Right cardiac atrium (tissue), 5 donors: ENCODE data around the gene FMN1. TPM values are rescaled to one million over a fixed set of nuclear protein-coding genes. Genes with fewer than 3 reads are reported as not detected.

Experiments
- ATAC-seq, 2 donors: fragments of 200-7000 bp; cut with Tn5 transposase; one replicate each; pipeline versions ENCODE4 v1.8.0 to v1.9.1; 2020; ENCODE audit warnings: moderate library complexity in 2 of 2, mild to moderate bottlenecking in 1 of 2
- DNase-seq, 3 donors: peaks; one replicate each; pipeline ENCODE4 v3.0.0-alpha.2; 2020
- H3K27ac ChIP-seq: one replicate; pipeline ENCODE4 v1.5.1; 2013; ENCODE audit warnings: mild to moderate bottlenecking, low read length, control low read depth, moderate library complexity
- H3K27me3 ChIP-seq: one replicate; pipeline ENCODE4 v1.6.1; 2013; ENCODE audit not compliant: control insufficient read depth, insufficient read depth
- H3K4me1 ChIP-seq: one replicate; pipeline ENCODE4 v1.6.1; 2013; ENCODE audit warnings: low read length; ENCODE audit not compliant: control insufficient read depth, insufficient read depth
- H3K4me3 ChIP-seq: one replicate; pipeline ENCODE4 v1.5.1; 2013; ENCODE audit warnings: low read length, control low read depth
- H3K9me3 ChIP-seq: one replicate; pipeline ENCODE4 v1.6.1; 2013; ENCODE audit warnings: low read length; ENCODE audit not compliant: control insufficient read depth
- WGBS: extraction: QIAGEN DNeasy Blood & Tissue Kit; methylation state at CpG from one replicate; pipeline ENCODE4 v1.1.7; 2013; 5-methylcytosine and 5-hydroxymethylcytosine counted together
- intact Hi-C, 4 donors: fragments of 100-400 bp; cut with DNase I; formaldehyde crosslinking; loops; one replicate each; pipeline versions ENCODE4 v1.11.0 to v1.14.0; 2022 to 2023
- polyA plus RNA-seq: library from polyadenylated mRNA; stranded (reverse); fragments of 200-250 nt; gene quantifications from one replicate; pipeline ENCODE4 v1.2.3, GENCODE V29; 2013
- total RNA-seq, 4 donors: library from RNA; stranded (reverse); fragmentation: NEBNext Ultra II Directional; extraction: Animal tissue kit (Norgen Biotek cat#: 25700); gene quantifications; one replicate each; pipeline ENCODE4 v1.2.1, GENCODE V29; 2021
- donor health status: healthy with polysubstance abuse.
- donor health status: DM: no; HTN: yes; CAD: no.
- donor health status: DM: no; HTN: no; CAD: no.
- donor health status: DM: no; HTN: yes; CAD: no; lungs with severe emphysema.
- donor health status: DM: yes; HTN: yes; CAD: no.

Gene FMN1
- total and polyA plus RNA-seq, 5 donors, result 0.63 to 8.5 (median 3.5) TPM

GRCh38 chr15:33091983-33092693, 102.4 kb downstream of the FMN1 start:
- DNase-seq (peak in 1 of 3 donors; percentile 31), ATAC-seq (no peak)
- H3K9me3 ChIP-seq, result no peaks in the 10 kb centered on the region
- intact Hi-C loops, result loop anchor here in 1 of 4 donors (10.0 kb wide), 1 partner anchor 613 kb away; no protein-coding TSS in a partner anchor
- peaks cover 3% of the 10 kb centered on the region for H3K4me1 ChIP-seq
- 52% methylated on average over 15 of the region's 15 CpGs for WGBS
- H3K27me3 ChIP-seq, result no peaks in the 10 kb centered on the region
- no peak overlapping the region for H3K27ac ChIP-seq
- H3K4me3 ChIP-seq, result no peak overlapping the region

- Histone ChIP-seq H3K27ac (no peak overlapping the region), H3K4me3 (no peak overlapping the region), H3K4me1 (peaks cover 3% of the 10 kb centered on the region), H3K27me3 (no peaks in the 10 kb centered on the region), H3K9me3 (no peaks in the 10 kb centered on the region)
- DNase-seq (no peak), ATAC-seq (peak in 1 of 2 donors; percentile 51)
- WGBS, result 61% methylated on average over 5 of the region's 5 CpGs
- intact Hi-C loops, result loop anchor here in 3 of 4 donors (5.0 to 10.0 kb wide), 4 partner anchors 42 to 615 kb away; no protein-coding TSS in a partner anchor
Measured at GRCh38 chr15:33089878-33090757, 104.4 kb downstream of the FMN1 start.

- Histone ChIP-seq H3K27me3 (no peaks in the 10 kb centered on the region), H3K27ac (no peak overlapping the region), H3K4me1 (peaks cover 3% of the 10 kb centered on the region), H3K9me3 (no peaks in the 10 kb centered on the region), H3K4me3 (no peak overlapping the region)
- 85% methylated on average over 7 of the region's 7 CpGs for WGBS
- DNase-seq, result no peak
- intact Hi-C loops, result loop anchor here in 2 of 4 donors (5.0 to 10.0 kb wide), 3 partner anchors 43 to 613 kb away; no protein-coding TSS in a partner anchor
- ATAC-seq, result no peak
Measured at GRCh38 chr15:33089165-33089877, 105.2 kb downstream of the FMN1 start.

- DNase-seq (no peak), ATAC-seq (no peak)
- 24% methylated on average over 4 of the region's 4 CpGs for WGBS
- intact Hi-C loops, result loop anchor here in 2 of 4 donors (5.0 to 10.0 kb wide), 3 partner anchors 46 to 616 kb away; no protein-coding TSS in a partner anchor
- no peak overlapping the region for H3K4me3 ChIP-seq
- no peaks in the 10 kb centered on the region for H3K9me3 ChIP-seq
- no peaks in the 10 kb centered on the region for H3K27me3 ChIP-seq
- H3K27ac ChIP-seq, result no peak overlapping the region
- H3K4me1 ChIP-seq, result no peaks in the 10 kb centered on the region
Measured at GRCh38 chr15:33086500-33087121, 107.9 kb downstream of the FMN1 start.

- Histone ChIP-seq H3K27me3 (no peaks in the 10 kb centered on the region), H3K4me3 (no peak overlapping the region), H3K9me3 (no peaks in the 10 kb centered on the region), H3K4me1 (no peaks in the 10 kb centered on the region), H3K27ac (no peak overlapping the region)
- ATAC-seq (no peak), DNase-seq (no peak)
- WGBS, result 61% methylated on average over 4 of the region's 4 CpGs
- intact Hi-C loops, result loop anchor here in 2 of 4 donors (5.0 to 10.0 kb wide), 3 partner anchors 48 to 618 kb away; no protein-coding TSS in a partner anchor
Measured at GRCh38 chr15:33084661-33085060, 109.9 kb downstream of the FMN1 start.

GRCh38 chr15:33083232-33084081, 111.1 kb downstream of the FMN1 start:
- Histone ChIP-seq H3K27me3 (no peaks in the 10 kb centered on the region), H3K27ac (no peak overlapping the region), H3K4me1 (no peaks in the 10 kb centered on the region), H3K9me3 (no peaks in the 10 kb centered on the region), H3K4me3 (no peak overlapping the region)
- intact Hi-C loops, result loop anchor here in 1 of 4 donors (10.0 kb wide), 1 partner anchor 59 kb away; no protein-coding TSS in a partner anchor
- 51% methylated on average over 6 of the region's 6 CpGs for WGBS
- DNase-seq (no peak), ATAC-seq (no peak)

- Histone ChIP-seq H3K27me3 (no peaks in the 10 kb centered on the region), H3K4me1 (no peaks in the 10 kb centered on the region), H3K27ac (no peak overlapping the region), H3K9me3 (no peaks in the 10 kb centered on the region), H3K4me3 (no peak overlapping the region)
- WGBS, result 62% methylated on average over 4 of the region's 4 CpGs
- intact Hi-C loops, result loop anchor here in 1 of 4 donors (10.0 kb wide), 1 partner anchor 55 kb away; no protein-coding TSS in a partner anchor
- no peak for ATAC-seq
- DNase-seq, result no peak
Measured at GRCh38 chr15:33080006-33080405, 114.5 kb downstream of the FMN1 start.

- Histone ChIP-seq H3K27me3 (no peaks in the 10 kb centered on the region), H3K4me1 (no peaks in the 10 kb centered on the region), H3K9me3 (no peaks in the 10 kb centered on the region), H3K27ac (no peak overlapping the region), H3K4me3 (no peak overlapping the region)
- ATAC-seq (no peak), DNase-seq (no peak)
- 77% methylated on average over 2 of the region's 2 CpGs for WGBS
- intact Hi-C loops, result loop anchor here in 1 of 4 donors (10.0 kb wide), 1 partner anchor 56 kb away; no protein-coding TSS in a partner anchor
Measured at GRCh38 chr15:33078607-33079006, 115.9 kb downstream of the FMN1 start.

GRCh38 chr15:33076937-33077336, 117.6 kb downstream of the FMN1 start:
- intact Hi-C loops, result loop anchor here in 1 of 4 donors (10.0 kb wide), 1 partner anchor 58 kb away; no protein-coding TSS in a partner anchor
- Histone ChIP-seq H3K9me3 (no peaks in the 10 kb centered on the region), H3K27ac (no peak overlapping the region), H3K27me3 (no peaks in the 10 kb centered on the region), H3K4me3 (no peak overlapping the region), H3K4me1 (no peaks in the 10 kb centered on the region)
- ATAC-seq (no peak), DNase-seq (no peak)
- WGBS, result 80% methylated on average over 7 of the region's 7 CpGs
